GM12873 (cell line): ENCODE results near the gene PLPP7.

ENCODE experiments used
- TF ChIP-seq, protein P1 (sequence below): IDR thresholded peaks from 2 replicates; pipeline ENCODE4 v1.5.1; 2012; ENCODE audit warnings: low read depth, mild to moderate bottlenecking, moderate library complexity, low read length, control low read depth; ENCODE audit not compliant: insufficient read depth; ENCODE audit errors: missing control alignments

Gene PLPP7

DNA sequence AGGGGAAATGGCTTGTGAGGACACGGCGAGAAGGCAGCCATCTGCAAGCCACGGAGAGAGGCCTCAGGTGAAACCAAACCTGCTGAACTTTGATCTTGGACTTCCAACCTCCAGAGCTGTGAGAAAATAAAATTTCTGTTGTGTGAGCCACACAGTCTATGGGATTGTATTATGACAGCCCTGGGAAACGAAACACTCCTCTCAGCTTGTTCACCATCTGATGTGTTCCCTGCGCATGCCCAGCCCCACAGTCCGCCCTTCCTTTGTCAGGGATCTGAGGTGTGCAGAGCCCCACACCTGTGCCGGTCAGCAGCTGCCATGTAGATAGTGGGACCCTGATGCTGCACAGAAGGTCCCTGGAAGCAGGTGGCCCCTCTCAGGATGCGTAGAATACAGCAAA, 34.1 kb downstream of the PLPP7 start:
- TF ChIP-seq, protein P1, sequence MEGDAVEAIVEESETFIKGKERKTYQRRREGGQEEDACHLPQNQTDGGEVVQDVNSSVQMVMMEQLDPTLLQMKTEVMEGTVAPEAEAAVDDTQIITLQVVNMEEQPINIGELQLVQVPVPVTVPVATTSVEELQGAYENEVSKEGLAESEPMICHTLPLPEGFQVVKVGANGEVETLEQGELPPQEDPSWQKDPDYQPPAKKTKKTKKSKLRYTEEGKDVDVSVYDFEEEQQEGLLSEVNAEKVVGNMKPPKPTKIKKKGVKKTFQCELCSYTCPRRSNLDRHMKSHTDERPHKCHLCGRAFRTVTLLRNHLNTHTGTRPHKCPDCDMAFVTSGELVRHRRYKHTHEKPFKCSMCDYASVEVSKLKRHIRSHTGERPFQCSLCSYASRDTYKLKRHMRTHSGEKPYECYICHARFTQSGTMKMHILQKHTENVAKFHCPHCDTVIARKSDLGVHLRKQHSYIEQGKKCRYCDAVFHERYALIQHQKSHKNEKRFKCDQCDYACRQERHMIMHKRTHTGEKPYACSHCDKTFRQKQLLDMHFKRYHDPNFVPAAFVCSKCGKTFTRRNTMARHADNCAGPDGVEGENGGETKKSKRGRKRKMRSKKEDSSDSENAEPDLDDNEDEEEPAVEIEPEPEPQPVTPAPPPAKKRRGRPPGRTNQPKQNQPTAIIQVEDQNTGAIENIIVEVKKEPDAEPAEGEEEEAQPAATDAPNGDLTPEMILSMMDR: no peak

DNA sequence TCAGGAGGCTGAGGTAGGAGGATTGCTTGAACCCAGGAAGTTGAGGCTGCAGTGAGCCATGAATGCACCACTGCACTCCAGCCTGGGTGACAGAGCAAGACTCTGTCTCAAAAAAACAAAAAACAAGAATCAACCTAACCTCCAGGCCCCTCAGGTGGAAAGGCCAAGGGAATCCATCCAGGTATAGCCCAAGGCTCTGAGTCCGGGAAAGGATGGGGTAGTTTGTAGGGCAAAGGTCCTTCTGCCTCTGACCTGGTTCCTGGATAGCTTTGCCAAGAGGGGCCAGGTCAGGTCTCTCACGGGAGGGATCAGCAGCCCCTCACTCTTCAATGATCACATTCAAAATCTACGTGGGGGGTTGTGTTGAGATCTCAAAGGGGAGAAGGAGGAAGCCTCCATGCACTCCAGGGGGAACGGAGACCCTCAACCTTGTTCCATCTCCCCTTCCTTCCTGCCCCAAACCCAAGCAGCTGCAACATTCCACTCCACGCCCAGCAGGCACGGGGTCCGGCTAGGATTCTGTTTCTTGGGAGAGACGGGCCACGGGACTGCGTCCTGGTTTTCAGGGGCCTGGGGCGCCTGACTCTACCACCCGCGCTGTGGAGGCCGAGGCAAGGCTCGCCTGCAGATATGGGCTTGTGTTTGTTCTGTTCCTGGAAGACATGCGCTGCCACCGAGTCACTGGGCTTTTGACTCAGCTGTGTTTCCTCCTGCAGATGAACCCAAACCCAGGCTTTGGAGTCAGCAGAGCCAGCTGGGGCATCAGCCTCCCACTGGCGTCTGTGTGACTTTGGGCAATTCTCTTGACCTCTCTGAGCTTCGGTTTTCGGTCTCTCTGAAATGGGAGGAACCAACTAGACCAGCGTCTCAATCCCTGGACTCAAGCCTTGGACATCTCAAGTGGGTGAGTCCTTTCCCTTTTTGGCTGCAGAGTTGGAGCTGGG, 35.5 kb downstream of the PLPP7 start:
- TF ChIP-seq, protein P1: no peak

DNA sequence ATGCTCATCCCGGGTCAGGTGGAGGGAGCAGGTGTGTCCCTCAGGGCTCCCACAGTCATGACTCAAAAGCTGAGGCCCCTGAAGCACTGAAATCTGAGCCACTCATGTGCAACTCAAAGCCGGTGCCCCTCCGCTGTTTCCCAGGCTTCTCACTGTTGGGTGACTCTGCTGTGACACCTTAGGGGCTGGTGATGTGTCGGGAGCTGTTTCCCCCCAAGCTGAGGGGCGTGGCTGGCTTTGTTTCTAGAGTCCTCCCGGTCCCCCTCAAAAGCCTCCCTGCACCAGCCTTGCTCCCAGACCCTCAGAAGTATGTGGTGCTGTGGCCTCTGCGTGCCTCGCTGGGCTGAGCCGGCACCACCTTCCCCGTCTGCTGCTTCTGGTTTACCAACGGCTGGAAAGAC, 39.7 kb downstream of the PLPP7 start:
- TF ChIP-seq, protein P1: no peak

DNA sequence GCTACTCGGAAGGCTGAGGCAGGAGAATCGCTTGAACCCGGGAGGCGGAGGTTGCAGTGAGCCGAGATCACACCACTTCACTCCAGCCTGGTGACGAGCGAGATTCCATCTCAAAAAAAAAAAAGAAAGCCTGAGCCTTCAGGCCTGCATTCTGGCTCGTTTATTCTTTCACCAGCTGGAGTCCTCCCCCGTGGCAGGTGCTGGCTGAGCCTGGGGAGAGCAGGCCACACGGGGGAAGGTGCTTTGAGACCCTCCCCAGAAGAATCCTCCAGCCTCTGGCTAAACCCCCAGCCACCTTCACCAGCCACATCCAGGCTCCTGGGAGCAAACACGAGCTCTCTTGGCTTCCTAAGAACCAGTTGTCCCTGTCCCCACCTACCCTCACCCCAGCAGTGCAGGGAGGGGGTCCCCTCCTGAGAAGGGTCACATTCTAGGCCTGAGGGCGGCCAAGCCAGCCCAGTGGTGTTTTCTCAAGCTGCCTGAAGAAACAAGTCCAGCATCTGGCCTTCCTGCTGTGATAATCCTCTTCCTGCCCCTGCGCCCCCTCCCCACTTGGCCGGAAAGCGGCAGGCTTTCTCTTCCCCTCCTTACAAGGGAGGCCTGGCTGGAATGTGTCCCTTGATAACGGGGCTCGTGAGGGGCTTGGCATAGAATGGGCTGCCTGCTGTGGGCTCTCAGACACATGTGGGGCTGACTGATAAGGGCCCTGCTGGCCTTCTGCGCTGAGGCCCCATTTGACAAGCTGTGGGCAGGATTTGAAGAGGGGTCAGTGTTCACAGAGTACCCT, 41.5 kb downstream of the PLPP7 start:
- TF ChIP-seq, protein P1: no peak

DNA sequence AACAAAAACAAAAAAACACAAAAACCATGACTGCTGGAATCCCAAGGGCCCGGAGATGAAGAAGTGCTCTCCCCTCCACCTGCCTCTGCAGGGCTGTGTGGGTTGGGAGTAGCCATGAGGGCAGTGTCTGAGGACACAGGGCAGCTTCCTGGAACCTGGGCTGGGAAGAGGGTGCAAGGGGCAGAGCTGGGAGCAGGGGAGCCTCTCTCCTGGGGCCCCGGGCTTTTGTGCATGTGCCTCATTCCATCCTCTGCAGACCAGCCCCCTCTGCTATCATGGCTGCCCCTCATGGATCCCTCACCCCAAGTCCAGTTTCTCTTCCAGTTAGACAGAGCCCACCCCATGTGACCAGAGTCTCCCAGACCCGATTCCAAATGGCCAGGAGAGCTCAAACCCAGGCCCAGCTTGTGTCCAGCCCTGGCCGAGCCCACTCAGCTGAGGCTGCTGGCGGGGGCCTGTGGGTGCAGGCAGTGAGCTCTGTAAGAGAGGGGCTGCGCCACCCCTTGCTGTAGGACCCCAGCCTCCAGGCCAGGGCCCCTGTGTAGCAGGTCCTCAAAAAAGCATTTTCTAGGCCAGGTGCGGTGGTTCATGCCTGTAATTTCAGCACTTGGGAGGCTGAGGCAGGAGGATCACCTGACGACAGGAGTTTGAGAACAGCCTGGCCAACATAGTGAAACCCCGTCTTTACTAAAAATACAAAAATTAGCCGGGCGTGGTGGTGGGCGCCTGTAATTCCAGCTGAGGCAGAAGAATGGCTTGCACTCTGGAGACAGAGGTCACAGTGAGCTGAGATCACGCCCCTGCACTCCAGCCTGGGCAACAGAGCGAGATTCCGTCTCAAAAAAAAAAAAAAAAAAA, 44.5 kb downstream of the PLPP7 start:
- TF ChIP-seq, protein P1: no peak

DNA sequence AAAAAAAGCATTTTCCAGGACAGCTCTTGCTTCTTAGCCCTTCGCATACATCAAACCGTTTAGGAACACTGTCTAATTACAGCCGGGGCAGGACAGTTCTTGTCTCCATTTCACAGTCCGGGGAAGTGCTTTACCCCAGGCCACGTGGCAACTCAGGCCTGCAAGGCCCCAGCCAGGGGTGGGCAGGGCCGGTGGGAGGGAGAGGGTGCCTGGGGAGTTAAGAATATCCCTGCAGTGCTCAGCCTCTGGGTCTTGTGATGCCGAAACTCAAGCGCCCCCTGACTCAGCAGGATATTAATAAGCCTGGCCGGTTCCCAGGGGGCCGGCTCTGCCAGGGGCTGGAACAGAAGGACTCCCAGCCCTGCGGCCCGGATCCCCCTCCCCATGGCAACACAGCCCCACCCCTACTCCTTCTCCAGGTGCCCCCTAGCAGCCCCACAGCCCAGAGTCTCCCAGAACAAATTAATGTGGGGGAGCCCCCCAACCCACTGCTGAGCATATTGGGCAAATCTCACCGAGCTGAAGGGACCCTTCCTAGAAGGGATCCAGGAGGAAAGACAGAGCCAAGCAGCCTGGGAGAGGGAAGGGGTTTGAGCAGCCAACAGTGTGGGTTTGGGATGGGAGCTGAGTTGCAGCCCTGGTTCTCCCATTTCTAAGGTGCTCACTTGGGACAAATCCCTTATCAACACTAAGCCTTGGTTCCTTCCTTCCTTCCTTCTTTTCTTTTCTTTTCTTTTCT, 45.3 kb downstream of the PLPP7 start:
- TF ChIP-seq, protein P1: no peak
